ENCODE measurements around the gene RADIL.

The RADIL gene

DNA sequence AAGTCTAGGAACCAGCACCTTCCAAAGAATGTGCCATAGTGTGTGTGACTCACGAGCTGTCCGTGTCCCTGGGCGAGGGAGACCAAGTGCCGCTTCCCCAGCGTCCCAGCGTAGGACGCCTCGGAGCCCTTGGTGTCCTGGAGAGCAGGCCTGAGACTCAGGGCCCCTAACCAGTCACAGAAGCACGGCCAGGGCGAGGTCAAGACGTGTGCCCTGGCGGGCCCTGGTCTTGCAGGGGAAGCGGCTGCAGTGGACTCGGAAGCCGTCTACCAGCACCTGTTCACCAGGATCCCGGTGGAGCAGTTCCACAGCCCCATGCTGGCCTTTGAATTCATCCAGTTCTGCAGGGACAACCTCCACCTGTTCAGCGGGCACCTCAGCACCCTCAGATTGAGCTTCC, 97.5 kb downstream of the RADIL start:
- H3K4me3 ChIP-seq (replicated peaks in 1 of 2; ENCODE audit: low read depth in 2 of 2, low read length in 2 of 2) = no peak overlapping the region
- TF ChIP-seq, protein P1, sequence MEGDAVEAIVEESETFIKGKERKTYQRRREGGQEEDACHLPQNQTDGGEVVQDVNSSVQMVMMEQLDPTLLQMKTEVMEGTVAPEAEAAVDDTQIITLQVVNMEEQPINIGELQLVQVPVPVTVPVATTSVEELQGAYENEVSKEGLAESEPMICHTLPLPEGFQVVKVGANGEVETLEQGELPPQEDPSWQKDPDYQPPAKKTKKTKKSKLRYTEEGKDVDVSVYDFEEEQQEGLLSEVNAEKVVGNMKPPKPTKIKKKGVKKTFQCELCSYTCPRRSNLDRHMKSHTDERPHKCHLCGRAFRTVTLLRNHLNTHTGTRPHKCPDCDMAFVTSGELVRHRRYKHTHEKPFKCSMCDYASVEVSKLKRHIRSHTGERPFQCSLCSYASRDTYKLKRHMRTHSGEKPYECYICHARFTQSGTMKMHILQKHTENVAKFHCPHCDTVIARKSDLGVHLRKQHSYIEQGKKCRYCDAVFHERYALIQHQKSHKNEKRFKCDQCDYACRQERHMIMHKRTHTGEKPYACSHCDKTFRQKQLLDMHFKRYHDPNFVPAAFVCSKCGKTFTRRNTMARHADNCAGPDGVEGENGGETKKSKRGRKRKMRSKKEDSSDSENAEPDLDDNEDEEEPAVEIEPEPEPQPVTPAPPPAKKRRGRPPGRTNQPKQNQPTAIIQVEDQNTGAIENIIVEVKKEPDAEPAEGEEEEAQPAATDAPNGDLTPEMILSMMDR (IDR thresholded peaks at IDR 0.05; ENCODE audit: low read depth, low read length) = no peak
- no peak for DNase-seq (ENCODE audit: low read depth in 2 of 2)

DNA sequence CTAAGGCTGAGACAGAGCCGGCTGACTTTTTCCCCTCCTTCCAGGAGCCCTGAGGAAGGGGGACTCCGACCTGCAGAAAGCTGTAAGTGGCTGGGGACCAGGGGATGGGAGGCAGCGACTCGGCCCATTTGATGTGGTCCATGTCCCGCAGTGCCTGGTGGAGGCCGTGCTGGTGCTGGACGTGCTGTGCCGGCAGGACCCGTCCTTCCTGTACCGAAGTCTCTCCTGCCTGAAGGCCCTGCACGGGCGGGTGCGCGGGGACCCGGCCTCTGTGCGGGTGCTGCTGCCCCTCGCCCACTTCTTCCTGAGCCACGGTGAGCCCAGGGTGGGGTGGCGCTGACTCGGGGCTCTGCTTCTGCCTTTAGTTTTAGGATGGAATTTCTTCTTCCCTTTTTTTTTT, 98.1 kb downstream of the RADIL start:
- no peak for DNase-seq (ENCODE audit: low read depth in 2 of 2)
- H3K4me3 ChIP-seq (replicated peaks in 1 of 2; ENCODE audit: low read depth in 2 of 2, low read length in 2 of 2) = no peak overlapping the region
- TF ChIP-seq, protein P1 (IDR thresholded peaks at IDR 0.05; ENCODE audit: low read depth, low read length) = no peak

DNA sequence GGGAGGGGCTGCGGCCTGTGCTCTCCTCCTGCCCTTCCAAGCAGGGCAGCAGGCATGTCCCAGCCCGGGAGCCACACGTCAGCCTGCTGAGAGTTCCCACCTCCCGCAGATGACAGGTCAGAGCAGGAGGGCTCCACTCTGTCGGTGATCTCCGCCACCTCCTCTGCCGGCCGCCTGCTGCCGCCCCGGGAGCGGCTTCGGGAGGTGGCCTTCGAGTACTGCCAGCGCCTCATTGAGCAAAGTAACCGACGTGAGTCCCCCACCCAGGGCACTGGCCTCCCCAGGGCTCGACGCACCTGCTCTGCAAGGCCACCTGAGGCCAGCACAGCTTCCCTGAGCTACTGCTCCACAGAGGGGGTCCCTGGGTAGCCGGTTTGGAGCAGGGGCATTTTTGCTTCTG, 98.7 kb downstream of the RADIL start:
- H3K4me3 ChIP-seq (replicated peaks in 1 of 2; ENCODE audit: low read depth in 2 of 2, low read length in 2 of 2) = no peak overlapping the region
- no peak for DNase-seq (ENCODE audit: low read depth in 2 of 2)
- TF ChIP-seq, protein P1 (IDR thresholded peaks at IDR 0.05; ENCODE audit: low read depth, low read length) = no peak

DNA sequence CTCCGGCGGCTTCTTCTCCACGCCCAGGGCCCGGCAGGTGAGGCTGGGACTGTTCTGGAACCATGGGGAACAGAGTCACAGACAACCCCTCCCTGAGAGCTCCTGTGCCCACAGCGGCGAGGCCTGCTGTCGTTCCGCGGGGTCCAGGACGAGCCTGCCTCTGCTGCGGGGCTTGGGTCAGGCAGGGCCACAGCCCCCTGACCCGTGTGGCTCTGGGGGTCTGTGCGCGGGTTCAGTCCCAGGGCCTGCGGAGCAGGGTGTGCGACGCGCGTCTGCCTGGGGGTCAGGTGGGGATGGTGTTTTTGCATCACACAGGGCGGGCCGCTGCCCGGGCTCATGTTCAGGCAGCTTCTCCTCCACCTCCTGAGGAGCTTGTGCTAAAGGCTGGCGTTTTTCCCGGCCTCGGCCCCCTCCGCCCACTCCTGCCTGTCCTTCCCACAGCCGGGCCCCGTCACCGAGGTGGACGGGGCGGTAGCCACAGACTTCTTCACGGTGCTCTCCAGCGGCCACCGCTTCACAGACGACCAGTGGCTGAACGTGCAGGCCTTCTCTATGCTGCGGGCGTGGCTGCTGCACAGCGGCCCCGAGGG, 99.7 kb downstream of the RADIL start:
- DNase-seq (ENCODE audit: low read depth in 2 of 2) = no peak
- TF ChIP-seq, protein P1 (IDR thresholded peaks at IDR 0.05; ENCODE audit: low read depth, low read length) = no peak
- no peak overlapping the region for H3K4me3 ChIP-seq (replicated peaks in 1 of 2; ENCODE audit: low read depth in 2 of 2, low read length in 2 of 2)

DNA sequence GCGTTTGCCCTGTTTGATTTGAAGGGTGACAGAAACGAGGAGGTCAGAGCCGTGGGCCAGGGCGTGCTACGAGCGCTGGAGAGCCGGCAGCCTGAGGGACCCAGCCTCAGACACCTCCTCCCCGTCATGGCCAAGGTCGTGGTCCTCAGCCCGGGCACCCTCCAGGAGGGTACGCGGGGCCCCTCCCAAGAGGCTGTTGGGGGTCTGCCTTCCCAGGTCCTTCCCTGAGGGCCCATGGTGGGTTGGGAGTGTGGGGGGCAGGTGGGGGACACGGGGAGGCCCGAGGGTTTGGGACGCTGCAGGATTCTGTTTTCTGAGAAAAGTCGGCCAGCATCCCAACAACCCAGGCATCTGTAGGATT, 100.2 kb downstream of the RADIL start:
- no peak overlapping the region for H3K4me3 ChIP-seq (replicated peaks in 1 of 2; ENCODE audit: low read depth in 2 of 2, low read length in 2 of 2)
- DNase-seq (ENCODE audit: low read depth in 2 of 2) = no peak
- TF ChIP-seq, protein P1 (IDR thresholded peaks at IDR 0.05; ENCODE audit: low read depth, low read length) = no peak

DNA sequence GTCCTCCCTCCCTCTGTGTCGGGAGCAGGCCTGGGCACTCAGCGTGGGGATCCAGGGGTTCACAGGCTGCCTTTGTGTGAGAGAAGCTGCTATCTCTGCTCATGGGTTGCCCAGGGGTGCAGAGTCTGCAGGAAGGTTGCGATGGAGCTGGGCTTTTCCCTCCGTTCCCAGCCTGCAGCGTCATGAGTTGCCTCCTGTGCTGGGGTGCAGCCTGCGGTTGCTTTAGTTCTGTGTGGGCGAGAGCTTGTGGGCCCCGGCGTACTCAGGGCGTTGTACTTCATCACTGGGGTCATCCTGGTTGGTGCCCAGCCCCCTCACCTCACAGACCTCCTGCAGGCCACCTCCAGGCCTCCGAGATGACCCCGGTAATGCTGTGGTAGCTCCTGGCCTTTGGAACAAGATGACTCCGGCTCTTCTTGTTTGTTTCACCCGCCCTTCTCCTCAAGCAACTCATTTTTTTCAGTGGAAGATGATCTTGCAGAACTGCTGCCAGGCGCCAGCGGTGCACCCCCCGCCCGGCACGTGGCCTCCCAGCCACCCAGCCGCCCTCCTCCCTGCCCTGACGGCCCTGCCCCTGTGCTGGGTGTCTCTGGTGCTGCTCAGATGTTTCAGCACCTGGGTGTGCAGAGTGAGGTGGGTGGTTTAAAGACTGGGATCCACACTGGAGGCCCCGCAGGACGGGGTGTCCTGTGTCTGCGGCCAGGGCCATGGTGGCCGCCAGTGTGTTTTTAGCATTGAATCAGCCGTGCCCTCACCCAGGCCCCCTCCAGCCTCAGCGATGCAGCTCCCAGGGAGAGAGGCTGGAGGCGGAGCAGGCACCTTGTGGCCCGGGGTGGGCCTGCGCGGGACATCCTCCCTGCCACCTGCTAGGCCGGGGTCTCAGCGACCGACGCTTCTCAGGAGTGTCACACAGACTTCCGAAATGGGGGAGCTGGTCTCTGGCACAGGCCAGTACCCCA, 100.9 kb downstream of the RADIL start:
- H3K4me3 ChIP-seq (replicated peaks in 1 of 2; ENCODE audit: low read depth in 2 of 2, low read length in 2 of 2) = no peak overlapping the region
- TF ChIP-seq, protein P1 (IDR thresholded peaks at IDR 0.05; ENCODE audit: low read depth, low read length) = no peak
- DNase-seq (ENCODE audit: low read depth in 2 of 2) = no peak

Data from cardiac fibroblast (primary cell).